ENCODE results near the gene RAD9A.

GRCh38 chr11:67393437-67393836 lies 1.7 kb downstream of the RAD9A start:
- TF ChIP-seq CTCF (IDR thresholded peaks at IDR 0.05; ENCODE audit: low read length), result no peak
- no peak for TF ChIP-seq EZH2 (IDR thresholded peaks at IDR 0.05; ENCODE audit: borderline replicate concordance, low read length)

All from OCI-LY1 (cell line).